Gastroesophageal sphincter (tissue), 3 donors: Measurements from ENCODE around the gene TBC1D1.

Source experiments
- CTCF ChIP-seq, 4 experiments: fragments of 200-600 bp in 2 of 4; fragments of 450-650 bp in 2 of 4; sonication (generic) in 1 of 4; IDR thresholded peaks; one replicate each; pipeline ENCODE4 v1.5.1; 2017 to 2019; ENCODE audit warnings: antibody characterized with exemption in 4 of 4, mild to moderate bottlenecking in 2 of 4, moderate library complexity in 2 of 4
- EP300 ChIP-seq: sonication (generic); formaldehyde crosslinking; IDR thresholded peaks from one replicate; pipeline ENCODE4 v1.6.1; 2017; ENCODE audit warnings: antibody characterized with exemption, mild to moderate bottlenecking
- POLR2A ChIP-seq, 2 donors: fragments of 450-650 bp; IDR thresholded peaks; one replicate each; pipeline ENCODE4 v1.6.1; 2017; ENCODE audit warnings: antibody characterized with exemption in 2 of 2, mild to moderate bottlenecking in 2 of 2, moderate library complexity in 1 of 2
- POLR2AphosphoS5 ChIP-seq: sonication (generic); formaldehyde crosslinking; IDR thresholded peaks from one replicate; pipeline ENCODE4 v1.6.1; 2017; ENCODE audit warnings: antibody characterized with exemption

- TF ChIP-seq CTCF (IDR thresholded peaks at IDR 0.05) (no peak), POLR2A (IDR thresholded peaks at IDR 0.05) (no peak), POLR2AphosphoS5 (no peak), EP300 (no peak)
These were observed 194.9 kb downstream of the TBC1D1 start for GRCh38 chr4:38085751-38086150.
